GM18507 (cell line): ENCODE data around the gene DHRS12.

Experiments
- DNase-seq: peaks from one replicate; pipeline ENCODE4 v3.0.0; 2011; ENCODE audit warnings: low read depth; ENCODE audit not compliant: insufficient read length; ENCODE audit errors: extremely low spot score
- FAIRE-seq: peaks from 2 replicates; lab custom pipeline; 2011; peaks lifted over from hg19 to GRCh38; lab: Jason Lieb, UNC

Gene DHRS12

GRCh38 chr13:51768378-51768921 is 35.5 kb downstream of the DHRS12 start:
- FAIRE-seq (no peak), DNase-seq (no peak)

GRCh38 chr13:51767100-51767499 is 36.9 kb downstream of the DHRS12 start:
- DNase-seq, result no peak
- FAIRE-seq, result no peak

GRCh38 chr13:51765142-51765515 is 38.8 kb downstream of the DHRS12 start:
- FAIRE-seq (no peak), DNase-seq (no peak)

GRCh38 chr13:51764184-51765141 is 39.5 kb downstream of the DHRS12 start:
- DNase-seq (peak; percentile 58), FAIRE-seq (peak; percentile 88)

- FAIRE-seq (no peak), DNase-seq (no peak)
Measured at GRCh38 chr13:51763486-51763885, 40.5 kb downstream of the DHRS12 start.

GRCh38 chr13:51761643-51762350 is 42.2 kb downstream of the DHRS12 start:
- no peak for DNase-seq
- FAIRE-seq, result no peak

GRCh38 chr13:51760592-51760991 is 43.4 kb downstream of the DHRS12 start:
- FAIRE-seq (no peak), DNase-seq (no peak)

GRCh38 chr13:51759240-51759639 is 44.7 kb downstream of the DHRS12 start:
- no peak for DNase-seq

GRCh38 chr13:51758691-51759090 is 45.3 kb downstream of the DHRS12 start:
- DNase-seq, result no peak
- no peak for FAIRE-seq

More at GRCh38 chr13:51759240-51759639, 44.7 kb downstream of the DHRS12 start:
- FAIRE-seq, result no peak

- DNase-seq, result no peak
- FAIRE-seq, result no peak
Measured at GRCh38 chr13:51756651-51757050, 47.3 kb downstream of the DHRS12 start.

- FAIRE-seq, result no peak
- no peak for DNase-seq
Measured at GRCh38 chr13:51747438-51748434, 56.2 kb downstream of the DHRS12 start.

GRCh38 chr13:51746802-51747201 is 57.2 kb downstream of the DHRS12 start:
- DNase-seq (no peak), FAIRE-seq (no peak)

GRCh38 chr13:51745243-51745642 is 58.7 kb downstream of the DHRS12 start:
- FAIRE-seq (no peak), DNase-seq (no peak)

GRCh38 chr13:51742611-51743010 is 61.4 kb downstream of the DHRS12 start:
- FAIRE-seq (no peak), DNase-seq (no peak)

- DNase-seq, result no peak
- no peak for FAIRE-seq
Measured at GRCh38 chr13:51742031-51742430, 61.9 kb downstream of the DHRS12 start.

GRCh38 chr13:51740698-51741097 is 63.3 kb downstream of the DHRS12 start:
- FAIRE-seq, result no peak
- DNase-seq, result no peak

- DNase-seq (no peak), FAIRE-seq (no peak)
Measured at GRCh38 chr13:51739027-51739764, 64.8 kb downstream of the DHRS12 start.

- no peak for FAIRE-seq
- no peak for DNase-seq
Measured at GRCh38 chr13:51738226-51738905, 65.6 kb downstream of the DHRS12 start.
